Renal cortical epithelial cell (primary cell): ENCODE data around the gene PAX8. TPM values are rescaled to one million over a fixed set of nuclear protein-coding genes. Genes with fewer than 3 reads are reported as not detected.
A peak's percentile ranks its signal among the peaks of the same experiment; 100 is the strongest.

Experiments
- DNase-seq: peaks from one replicate; pipeline ENCODE4 v3.0.0-alpha.2; 2011; ENCODE audit warnings: low read depth
- total RNA-seq: library from RNA; depleted of rRNA; stranded (reverse); fragments of >200 nt; gene quantifications from 2 replicates; pipeline ENCODE4 v1.2.3, GENCODE V29; 2014

PAX8 gene
- total RNA-seq, 1 donor from 2014 or later, result 273 TPM

DNA sequence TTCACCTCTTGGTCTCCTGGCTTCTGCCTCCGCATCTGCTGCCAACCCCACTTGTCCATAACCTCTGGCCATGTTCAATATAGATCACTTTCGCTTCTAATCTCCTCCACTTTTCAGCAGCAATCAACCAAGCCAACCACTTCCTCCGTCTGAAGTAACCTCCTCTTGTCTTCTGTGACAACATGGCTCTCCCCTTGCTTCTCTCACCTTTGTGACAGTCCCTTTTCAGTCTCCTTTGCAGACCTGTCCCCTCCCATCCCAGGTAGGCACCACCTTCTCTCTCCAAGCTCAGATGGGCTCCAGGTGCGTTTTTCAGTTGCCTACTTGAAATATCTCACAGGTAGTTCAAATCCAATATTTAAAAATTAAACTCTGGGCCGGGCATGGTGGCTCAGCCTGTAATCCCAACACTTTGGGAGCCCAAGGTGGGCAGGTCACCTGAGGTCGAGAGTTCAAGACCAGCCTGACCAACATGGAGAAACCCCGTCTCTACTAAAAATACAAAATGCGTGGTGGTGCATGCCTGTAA, 109.7 kb downstream of the PAX8 start:
- DNase-seq, result no peak

DNA sequence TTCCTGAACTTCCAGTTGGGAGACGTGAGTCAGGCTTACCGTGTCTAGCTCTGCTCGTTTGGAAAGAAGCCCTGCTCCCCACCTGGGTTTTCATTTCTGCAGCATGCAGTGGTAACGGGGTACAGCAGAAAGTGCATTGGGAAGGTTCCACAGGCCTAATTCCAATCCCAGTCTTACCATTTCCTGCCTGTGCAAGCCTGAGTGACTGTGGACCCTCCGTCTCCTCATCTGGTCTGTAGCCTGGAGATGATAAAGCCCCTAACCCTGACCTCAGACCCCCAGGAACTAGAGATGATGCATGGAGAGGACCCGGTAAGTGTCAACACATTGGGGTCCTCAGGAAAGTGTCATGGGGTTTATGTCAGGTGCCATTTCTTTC, 110.8 kb downstream of the PAX8 start:
- no peak for DNase-seq

DNA sequence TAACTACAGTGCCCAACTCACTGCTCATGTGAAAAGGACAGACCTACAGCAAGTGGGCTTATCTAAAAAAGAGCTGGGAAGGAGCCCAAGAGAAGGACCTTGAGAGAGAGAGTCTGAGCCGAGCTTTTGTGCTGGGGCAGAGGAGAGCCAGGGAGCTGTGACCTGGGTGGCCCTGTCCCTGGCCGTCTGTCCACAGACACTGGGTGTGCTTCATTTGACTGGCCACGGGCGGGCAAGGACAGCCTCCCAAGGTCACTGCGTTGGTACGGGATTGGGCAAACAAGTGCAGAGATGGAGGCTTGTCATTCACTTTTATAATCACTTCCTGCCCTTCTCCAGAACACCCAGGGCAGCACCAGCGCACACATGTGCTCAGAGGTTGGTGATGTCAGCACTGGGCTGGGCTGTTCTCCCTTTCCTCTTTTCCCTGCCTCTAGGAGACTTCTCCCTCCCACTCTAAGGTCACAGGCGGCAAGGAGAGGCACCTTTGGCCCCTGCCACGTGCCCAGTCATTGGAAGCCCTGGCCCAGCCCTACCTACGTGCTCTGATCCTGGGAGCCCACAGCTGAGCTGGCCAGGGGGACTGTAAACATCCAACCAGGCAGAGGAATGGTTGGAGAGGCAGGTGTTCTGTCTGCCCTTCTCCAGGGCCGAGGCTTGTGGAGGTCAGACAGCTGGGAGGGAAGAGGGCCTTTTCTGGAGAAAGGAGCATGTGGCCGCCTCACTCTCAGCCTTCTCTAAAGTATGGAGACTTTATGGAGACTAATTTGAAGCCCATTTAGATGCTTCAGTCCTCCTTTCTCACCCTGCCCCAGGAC, 111.4 kb downstream of the PAX8 start:
- peak; percentile 49 for DNase-seq

DNA sequence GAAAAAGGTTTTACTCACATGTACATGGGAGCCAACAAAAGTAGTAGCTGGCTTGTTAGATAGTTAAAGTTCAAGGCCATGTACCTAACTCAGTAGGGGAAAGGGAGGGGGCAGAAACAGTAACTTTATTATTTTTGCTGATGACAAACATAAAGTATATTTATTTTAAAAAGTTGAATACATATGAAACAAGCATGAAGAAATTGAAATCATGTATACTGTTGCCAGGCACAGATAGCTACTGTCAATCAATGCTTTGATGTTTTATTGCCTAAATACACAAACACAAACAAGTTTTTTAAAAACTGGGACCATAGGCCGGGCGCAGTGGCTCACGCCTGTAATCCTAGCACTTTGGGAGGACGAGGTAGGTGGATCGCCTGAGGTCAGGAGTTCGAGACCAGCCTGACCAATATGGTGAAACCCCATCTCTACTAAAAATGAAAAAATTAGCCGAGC, 112.5 kb downstream of the PAX8 start:
- DNase-seq, result no peak

Other genes with a start within 250 kb of the PAX8 start
- gene IL36B, start 226.1 kb downstream of the PAX8 start, total RNA-seq, result not detected in 2 replicates
- 0.69 TPM in 1 of 2 replicates, not detected in the other for gene IL36RN, start 219.7 kb downstream of the PAX8 start, total RNA-seq
- not detected in 2 replicates for gene IL1F10, start 211.0 kb downstream of the PAX8 start, total RNA-seq
- 1.6 TPM in 1 of 2 replicates, not detected in the other for gene IL1RN, start 151.3 kb downstream of the PAX8 start, total RNA-seq
- 13.5 and 28.7 TPM in 2 replicates for gene PSD4, start 105.0 kb downstream of the PAX8 start, total RNA-seq
- gene ZNG1B, start 158.8 kb upstream of the PAX8 start, total RNA-seq, result 25.7 and 45.8 TPM in 2 replicates
- gene FOXD4L1, start 219.7 kb upstream of the PAX8 start, total RNA-seq, result 0.20 TPM in 1 of 2 replicates, not detected in the other